Measurements from ENCODE around the gene NT5C.
"Not testable (repeated sequence)": the region's sequence is repeated elsewhere in the genome, so short reads cannot be mapped to it uniquely, and the experiment has no call there.

Gene NT5C

DNA sequence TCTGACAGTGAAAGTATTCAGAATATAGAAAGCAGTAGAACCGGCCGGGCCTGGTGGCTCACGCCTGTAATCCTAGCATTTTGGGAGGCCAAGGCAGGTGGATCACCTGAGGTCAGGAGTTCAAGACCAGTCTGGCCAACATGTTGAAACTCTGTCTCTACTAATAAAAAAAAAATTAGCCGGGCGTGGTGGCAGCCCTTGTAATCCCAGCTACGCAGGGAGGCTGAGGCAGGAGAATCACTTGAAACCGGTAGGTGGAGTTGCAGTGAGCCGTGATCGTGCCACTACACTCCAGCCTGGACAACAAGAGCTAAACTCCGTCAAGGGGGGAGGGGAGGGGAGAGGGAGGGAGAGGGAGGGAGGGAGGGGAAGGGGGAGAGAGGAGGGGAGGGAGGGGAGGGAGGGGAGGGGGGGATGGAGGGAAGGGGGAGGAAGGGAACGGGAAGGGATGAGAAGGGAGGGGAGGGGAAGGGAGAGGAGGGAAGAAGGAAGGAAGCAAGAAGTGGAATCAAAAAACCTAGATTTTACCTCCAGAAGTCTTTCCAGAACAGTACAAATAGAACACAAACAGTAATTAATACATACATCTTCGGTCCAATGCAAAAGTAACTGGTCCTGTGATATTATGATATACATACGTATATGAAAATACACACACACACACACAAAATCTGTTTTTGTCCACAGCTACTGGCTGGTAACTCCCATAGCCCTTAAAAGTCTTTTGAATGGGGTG is 10.9 kb upstream of the NT5C start:
- no peak for DNase-seq

DNA sequence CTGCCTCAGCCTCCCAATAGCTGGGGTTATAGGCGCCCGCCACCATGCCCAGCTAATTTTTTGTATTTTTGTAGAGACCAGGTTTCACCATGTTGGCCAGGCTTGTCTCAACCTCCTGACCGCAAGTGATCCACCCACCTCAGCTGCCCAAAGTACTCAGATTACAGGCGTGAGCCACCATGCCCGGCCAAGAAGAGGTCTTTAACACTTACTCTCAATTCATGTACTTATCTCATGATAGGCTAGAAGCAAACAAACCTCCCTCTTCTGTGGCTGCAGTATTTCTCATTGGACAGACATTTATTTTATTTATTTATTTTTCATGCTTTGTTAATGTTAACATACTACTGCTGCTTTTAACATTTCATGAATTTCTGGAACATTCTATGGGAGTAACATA is 7.0 kb upstream of the NT5C start:
- DNase-seq = no peak

GRCh38 chr17:75137762-75138161 is 6.2 kb upstream of the NT5C start:
- DNase-seq = not testable (repeated sequence)

GRCh38 chr17:75135946-75136345 is 4.4 kb upstream of the NT5C start:
- no peak for DNase-seq

GRCh38 chr17:75135452-75135851 is 3.9 kb upstream of the NT5C start:
- DNase-seq = no peak

DNA sequence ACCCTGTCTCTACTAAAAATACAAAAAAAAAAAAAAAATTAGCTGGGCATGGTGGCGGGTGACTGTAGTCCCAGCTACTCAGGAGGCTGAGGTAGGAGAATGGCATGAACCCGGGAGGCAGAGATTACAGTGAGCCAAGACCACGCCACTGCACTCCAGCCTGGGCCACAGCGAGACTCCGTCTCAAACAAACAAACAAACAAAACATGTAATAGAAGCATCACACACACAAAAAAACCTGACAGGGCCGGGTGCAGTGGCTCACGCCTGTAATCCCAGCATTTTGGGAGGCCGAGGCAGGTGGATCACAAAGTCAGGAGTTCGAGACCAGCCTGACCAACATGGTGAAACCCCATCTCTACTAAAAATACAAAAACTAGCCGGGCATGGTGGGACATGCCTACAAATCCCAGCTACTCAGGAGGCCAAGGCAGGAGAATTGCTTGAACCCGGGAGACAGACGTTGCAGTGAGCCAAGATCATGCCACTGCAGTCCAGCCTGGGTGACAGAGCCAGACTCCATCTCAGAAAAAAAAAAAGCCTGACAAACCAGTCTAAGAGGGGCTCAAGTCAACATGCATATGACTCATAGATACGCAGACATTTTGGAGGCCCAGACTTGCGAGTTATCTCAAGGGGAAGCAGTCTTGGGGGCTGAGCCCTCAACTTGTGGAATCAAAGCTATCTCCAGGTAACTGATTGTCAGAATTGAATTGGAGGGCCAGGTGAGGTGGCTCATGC is 2.2 kb upstream of the NT5C start:
- not testable (repeated sequence) for DNase-seq

DNA sequence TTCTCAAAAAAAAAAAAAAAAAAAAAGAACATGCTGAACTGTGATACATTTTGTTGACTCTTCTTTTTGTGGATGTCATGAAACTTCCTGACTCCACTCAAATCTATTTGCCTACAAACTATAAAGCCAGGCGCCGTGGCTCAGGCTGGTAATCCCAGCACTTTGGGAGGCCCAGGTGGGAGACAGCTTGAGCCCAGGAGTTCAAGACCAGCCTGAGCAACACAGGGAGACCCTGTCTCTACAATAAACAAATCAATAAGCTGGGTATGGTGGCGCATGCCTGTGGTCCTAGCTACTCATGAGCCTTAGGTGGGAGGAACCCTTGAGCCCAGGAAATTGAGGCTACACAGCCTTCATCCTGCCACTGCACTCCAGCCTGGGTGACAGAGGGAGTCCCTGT is 1.5 kb upstream of the NT5C start:
- no peak for DNase-seq

GRCh38 chr17:75132018-75133000 is 767 bp upstream of the NT5C start:
- DNase-seq = not testable (repeated sequence)

DNA sequence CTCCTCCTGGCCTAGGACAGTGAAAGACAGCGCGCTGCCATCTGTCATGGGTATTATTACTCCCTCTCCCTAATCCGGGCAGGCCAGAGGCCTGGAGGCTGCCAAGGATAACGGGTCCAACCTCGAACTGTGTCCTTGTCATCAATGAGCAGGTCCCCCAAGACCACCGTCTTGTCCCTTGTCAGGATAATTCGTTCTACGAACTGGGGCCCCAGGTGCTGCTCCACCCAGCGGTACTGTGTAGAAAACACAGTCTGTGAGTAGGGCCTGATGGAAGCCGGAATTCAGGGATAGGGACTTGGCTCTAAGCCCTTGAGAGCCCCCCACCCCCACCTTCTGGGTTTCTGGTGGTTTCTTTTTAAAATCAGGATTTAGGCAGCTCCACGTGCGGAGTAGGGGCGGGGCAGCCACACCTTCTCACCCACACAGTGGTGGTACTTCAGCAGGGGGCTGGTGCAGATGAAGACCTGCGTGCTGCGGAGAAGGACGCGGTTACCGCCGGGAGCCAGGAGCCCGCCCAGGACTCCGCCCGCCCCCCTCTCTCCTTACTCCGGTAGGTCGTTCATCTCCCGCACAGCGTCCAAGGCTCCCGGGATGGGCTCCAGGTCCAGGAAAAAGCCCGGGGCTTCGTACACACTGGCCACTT is 787 bp downstream of the NT5C start:
- DNase-seq = no peak

GRCh38 chr17:75130059-75130631 is 1.4 kb downstream of the NT5C start:
- DNase-seq = no peak

DNA sequence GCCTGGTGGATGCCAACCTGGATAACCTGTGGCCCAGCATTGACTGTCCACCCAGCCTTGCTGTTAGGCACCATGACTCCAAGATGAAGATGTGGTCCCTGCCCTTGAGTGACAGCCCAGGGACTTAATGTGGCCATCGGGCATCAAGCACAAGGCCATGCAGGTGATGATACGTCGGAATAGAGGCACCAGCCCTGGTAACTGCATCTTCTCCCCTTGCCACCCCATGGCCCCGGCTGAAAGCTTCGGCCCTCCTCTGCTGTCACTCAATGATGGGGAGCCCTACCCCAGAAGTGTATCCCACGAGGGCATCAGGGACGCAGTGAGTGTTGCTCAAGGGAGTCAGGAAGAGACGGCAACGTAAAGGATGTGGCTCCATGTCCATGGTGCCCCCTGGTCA is 2.0 kb downstream of the NT5C start:
- no peak for DNase-seq

DNA sequence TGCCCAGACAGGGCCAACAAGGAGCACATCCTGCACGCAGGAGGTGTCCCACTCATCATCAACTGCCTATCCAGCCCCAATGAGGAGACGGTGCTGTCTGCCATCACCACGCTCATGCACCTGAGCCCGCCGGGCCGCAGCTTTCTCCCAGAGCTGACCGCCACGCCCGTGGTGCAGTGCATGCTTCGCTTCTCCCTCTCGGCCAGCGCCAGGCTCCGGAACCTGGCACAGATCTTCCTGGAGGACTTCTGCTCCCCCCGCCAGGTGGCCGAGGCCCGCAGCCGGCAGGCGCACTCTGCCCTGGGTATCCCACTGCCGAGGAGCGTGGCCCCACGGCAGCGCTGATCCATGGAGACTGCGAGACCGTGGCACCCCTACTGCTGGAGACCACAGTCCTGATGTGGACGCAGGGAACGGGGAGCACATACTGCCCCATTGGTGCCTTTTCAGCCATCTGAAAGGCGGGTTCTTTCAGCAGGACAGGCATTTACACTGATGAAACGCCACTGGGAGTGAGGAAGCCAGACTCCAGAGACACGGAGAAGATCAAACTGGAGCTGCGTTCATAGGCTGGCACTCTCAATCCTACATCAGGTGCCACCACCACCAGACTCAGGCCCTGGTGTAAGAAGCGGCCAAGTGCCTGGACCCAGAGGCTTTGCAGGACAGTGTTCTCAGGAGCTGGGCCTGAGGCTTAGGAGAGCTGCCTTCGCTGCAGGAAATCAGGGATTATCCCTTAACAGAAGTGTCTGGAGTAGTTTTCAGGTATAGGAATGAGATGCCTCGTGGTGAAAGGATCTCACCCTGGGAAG is 2.6 kb downstream of the NT5C start:
- DNase-seq = no peak

GRCh38 chr17:75127936-75128335 is 3.6 kb downstream of the NT5C start:
- DNase-seq = not testable (repeated sequence)

DNA sequence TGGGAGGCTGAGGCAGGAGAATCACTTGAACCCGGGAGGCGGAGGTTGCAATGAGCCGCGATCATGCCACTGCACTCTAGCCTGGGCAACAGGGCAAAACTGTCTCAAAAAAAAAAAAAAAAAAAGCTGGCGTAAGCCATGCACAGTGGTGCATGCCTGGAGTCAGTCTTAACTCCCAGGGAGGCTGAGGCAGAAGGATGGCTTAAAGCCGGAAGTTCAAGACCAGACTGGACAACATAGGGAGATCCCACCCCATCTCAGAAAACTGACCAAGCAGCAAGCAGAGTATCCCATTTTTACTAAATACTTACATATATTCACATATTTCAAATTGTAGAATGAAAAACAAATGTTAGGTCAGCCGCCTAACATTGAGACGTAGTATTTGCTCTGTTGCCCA is 4.6 kb downstream of the NT5C start:
- DNase-seq = no peak

DNA sequence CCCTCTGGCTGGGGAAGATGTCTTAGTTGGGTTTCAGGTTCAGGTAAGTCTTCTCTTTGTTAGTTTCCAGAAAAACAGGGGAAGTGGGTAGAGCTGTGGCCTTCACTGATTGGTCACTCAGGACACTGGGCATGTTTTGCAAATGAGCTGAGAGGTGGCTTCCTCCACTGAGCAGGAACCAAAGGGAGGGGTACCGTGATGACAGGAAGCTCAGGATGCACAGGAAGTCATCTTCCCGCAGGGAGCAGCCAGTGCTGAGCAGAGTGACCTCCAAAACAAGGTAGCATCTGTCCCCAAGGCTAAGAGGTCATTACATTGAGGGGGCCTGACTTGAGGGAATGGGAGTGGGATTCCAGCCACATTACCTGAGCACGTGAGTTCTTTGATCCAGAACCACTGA is 5.6 kb downstream of the NT5C start:
- no peak for DNase-seq

DNA sequence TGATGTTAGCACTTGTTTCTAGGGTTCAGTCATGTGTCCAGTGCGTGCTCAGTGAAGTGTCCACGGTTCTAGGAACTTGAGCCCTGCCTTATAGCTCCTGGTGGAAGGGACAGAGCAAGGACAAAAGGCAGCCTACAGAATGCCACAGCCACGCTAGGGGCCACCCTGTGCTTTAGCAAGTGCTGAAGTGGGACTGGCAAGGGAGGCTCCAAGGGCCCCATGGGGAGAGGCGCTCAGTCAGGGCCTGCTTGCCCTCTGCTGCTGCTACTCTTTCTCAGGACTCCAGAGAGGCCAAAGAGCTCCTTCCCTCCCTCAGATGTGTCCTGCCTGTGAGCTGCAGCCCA is 6.8 kb downstream of the NT5C start:
- no peak for DNase-seq

- DNase-seq = no peak
Measured at GRCh38 chr17:75124041-75124818, 7.3 kb downstream of the NT5C start.

GRCh38 chr17:75118307-75118706 is 13.2 kb downstream of the NT5C start:
- DNase-seq = no peak

GRCh38 chr17:75116737-75117136 is 14.8 kb downstream of the NT5C start:
- no peak for DNase-seq

DNA sequence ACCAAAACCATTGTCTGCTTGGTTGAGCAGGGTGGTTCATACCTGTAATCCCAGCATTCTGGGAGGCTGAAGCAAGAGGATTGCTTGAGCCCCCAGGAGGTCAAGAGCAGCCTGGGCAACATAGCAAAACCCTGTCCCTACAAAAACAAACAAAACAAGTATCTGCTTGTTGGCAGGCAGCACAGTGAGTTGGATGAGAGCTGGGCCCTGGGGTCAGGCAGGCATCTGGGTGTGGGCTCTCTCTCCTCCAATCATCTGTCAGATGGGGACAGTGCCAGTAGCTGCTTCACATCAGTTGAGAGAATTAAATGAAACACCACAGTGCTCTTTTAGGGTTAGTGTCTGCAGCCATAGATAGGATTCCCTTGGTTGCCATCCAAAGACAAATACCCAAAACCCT is 16.0 kb downstream of the NT5C start:
- DNase-seq = no peak

Data from NCI-H187 treated with DMSO at 0.1 percent for 48 hours (cell line).